NCI-H1436 (cell line): ENCODE measurements around the gene ADAD2.

Source experiments
- DNase-seq: peaks from one replicate; lab custom pipeline; 2025; lab: John Stamatoyannopoulos, UW

ADAD2 gene

GRCh38 chr16:84223456-84223855 lies 32.5 kb downstream of the ADAD2 start:
- no peak for DNase-seq

- DNase-seq, result no peak
Observed at GRCh38 chr16:84224554-84224953, 33.6 kb downstream of the ADAD2 start.

GRCh38 chr16:84225126-84225525 lies 34.2 kb downstream of the ADAD2 start:
- DNase-seq, result no peak

DNA sequence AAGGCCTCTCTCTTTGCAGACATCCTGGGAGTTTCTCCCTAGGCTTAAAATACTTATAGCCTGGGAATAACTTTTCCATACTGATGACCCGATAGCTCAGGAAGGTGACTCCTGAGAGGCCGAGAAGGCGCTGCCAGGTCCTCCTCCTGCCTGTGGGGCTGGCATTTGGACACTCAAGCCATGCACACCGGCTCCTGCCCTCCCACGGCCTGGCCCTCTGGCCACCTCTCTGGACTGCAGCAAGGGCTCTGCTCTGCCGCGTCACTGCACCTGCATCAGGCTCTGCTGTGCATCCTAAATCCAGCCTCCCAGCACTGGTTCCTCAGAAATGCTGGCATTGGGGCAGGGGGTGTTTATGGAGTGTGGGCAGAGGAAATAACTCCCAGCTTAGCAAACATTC lies 34.6 kb downstream of the ADAD2 start:
- DNase-seq, result no peak

DNA sequence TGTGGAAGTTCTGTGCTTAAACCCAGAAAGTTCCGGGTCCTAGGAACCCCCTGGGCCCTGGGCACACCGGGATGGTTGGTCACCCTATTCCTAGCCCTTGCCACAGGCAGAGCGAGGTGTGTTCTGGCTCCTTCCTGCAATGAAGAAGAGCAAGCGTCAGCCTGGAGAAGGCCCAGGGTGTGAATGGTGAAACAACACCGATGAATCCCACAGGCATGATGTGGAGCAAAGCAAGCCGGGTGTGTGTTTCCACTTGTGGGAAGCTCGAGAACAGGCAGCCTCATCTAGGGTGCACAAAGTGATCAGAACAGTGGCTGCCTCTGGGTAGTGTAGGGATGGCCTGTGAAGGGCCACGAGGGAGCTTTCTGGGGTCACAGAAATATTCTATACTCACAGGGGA lies 35.1 kb downstream of the ADAD2 start:
- DNase-seq, result no peak

DNA sequence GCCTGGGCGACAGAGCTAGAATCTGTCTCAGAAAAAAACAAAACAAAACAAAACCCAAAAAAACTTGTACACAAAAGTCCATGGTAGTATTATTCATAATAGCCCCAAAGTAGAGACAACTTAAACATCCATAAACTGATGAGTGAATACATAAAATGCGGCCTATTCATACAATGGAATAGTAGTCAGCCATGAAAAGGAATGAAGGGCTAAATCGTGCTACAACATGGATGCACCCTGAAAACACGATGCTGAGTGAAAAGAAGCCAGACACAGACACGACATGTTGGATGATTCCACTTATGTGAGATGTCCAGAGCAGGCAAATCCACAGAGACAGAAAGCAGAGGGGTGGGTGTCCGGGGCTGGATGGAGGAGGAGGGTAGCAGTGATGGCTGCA lies 36.6 kb downstream of the ADAD2 start:
- no peak for DNase-seq

- DNase-seq, result no peak
Observed at GRCh38 chr16:84228256-84228838, 37.4 kb downstream of the ADAD2 start.

GRCh38 chr16:84229471-84229870 lies 38.5 kb downstream of the ADAD2 start:
- DNase-seq, result no peak

- no peak for DNase-seq
Observed at GRCh38 chr16:84232060-84232459, 41.1 kb downstream of the ADAD2 start.

DNA sequence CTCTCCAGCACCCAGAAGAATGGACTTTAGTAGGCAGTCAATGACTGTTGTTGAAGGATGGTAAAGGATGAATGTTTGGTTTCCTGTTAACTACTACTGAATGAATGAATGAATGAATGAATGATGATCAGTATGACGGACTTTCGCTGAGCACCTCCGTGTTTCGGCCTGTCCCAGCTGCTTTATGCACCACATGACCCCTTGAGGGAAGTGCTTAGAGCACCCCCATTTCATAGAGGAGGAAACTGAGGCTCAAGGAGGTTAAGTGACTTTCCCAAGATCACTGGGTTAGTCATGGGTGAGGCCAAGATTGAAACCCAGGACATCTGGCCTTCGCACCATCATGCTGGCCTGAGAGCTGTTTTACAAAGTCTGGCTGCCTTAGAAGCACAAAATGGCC lies 42.0 kb downstream of the ADAD2 start:
- DNase-seq, result no peak

DNA sequence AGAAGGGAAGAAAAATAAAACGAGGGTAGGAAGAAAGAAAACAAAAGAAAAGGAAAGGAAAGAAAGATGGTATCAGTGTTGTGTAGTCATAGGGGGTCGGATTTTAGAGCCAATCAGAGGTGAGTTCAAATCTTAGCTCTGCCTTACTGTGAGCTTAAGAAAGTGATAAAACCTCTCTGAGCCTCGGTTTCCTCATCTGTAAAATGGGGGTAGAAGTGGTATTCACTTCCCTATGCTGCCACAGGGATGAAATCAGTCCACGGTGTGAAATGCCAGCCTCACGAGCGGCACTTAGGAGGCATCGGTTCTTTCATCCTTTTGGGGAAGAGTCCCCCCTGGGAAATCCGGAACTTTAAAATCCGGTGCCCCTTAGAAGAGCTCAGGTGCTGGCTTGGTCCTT lies 42.8 kb downstream of the ADAD2 start:
- no peak for DNase-seq

GRCh38 chr16:84234321-84235241 lies 43.6 kb downstream of the ADAD2 start:
- no peak for DNase-seq

DNA sequence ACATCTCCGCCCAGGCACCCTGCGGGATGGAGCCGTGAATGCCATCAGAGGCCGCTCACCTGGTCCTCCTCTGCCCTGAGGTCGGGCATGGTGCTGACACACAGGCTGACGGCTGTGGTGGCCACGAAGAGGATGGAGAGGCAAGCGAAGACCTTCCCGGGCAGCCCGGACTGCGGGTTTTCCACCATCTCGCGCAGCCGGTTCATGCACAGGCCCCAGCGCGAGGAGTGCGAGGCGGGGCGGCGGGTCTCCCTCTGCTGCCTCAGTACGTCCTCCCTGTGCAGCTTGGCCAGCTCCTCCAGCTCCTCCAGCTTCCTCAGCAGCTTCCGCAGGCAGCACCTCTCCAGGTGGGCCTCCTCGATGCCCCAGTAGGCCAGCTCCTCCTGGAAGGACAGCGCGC lies 45.7 kb downstream of the ADAD2 start:
- no peak for DNase-seq

DNA sequence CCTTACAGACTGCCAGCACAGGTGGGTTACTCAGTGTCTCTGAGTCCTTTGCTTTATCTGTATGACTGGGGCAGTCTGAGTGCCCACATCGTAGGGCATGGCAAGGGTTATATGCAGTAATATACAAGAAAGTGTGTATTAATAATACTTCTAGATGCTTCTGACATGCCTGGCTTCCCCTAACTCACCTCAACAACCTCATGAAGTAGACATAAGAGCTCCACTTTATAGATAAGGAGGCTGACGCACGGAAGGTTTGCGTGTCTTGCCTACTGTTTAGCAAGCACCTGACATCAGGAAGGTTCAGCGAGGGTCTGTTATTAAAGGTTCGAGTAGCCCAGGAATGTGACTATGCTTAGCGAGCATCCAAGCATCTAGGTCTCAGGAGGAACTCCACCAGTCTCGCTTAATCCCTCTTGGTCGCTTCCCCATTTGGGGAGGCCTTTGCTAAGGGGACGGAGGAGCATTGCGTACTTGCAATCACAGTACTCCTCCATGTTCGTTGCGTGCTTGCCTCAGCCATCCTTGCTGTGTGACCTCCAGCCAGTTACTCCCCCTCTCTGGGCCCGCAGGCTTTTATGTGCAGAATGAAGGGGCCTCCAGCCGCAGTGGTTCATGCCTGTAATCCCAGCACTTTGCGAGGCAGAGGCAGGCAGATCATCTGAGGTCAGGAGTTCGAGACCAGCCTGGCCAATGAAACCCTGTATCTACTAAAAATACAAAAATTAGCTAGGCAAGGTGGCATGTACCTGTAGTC lies 47.2 kb downstream of the ADAD2 start:
- no peak for DNase-seq

DNA sequence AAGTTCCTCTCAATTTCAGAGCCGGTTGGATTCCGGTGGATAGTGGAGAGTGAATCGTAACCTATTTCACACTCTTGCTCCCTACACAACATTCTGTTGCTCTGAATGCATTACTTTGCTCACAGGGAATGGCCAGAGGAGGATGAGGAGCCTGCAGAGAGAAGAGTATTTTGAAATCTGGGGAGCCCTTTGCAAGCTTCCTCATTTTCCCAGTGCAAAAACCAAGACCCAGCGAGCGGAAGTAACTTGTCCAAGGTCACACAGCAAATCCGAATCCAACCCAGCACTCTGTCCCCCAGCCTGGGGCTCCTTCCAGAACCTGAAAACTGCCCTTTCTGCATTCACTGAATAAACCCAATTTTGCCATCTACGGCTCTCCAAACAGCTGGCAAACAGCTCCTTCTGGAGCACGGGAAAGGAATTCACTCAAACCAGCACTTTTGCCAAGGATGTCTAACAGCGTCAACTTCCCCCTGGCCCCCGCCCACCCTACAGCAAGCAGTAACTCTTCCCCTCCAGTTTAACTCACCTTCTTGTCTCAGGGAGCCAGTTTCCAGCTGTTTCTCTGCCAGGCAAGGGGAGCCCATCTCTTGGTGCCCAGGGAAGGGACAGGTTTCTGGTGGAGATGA lies 48.3 kb downstream of the ADAD2 start:
- DNase-seq, result no peak

DNA sequence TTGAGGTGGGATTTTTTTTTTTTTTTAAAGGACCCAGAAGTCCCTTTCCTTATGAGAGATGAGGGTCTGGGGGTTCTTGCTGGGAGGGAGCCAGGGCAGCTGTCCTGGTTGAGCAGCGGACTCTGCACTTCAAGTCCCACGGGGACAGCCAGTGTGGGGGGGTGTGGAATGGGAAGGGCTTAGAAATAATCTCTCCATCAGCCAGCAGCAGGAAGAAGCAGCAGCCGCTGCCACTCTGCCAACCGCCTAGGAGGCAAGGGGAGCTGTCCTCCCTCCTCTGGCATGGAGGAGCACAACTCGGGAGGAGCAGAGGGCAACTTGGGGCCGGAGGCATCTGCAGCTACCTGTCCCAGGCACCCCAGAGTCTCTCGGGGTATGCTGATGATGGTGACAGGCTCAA lies 49.0 kb downstream of the ADAD2 start, which contains the start of gene KCNG4:
KCNG4 (minus strand) TSS at position 104 of the 400 bp plus-strand sequence. CDS start 2,527 bp downstream, outside the sequence.
- DNase-seq, result no peak

GRCh38 chr16:84240455-84240854 lies 49.5 kb downstream of the ADAD2 start:
- no peak for DNase-seq

DNA sequence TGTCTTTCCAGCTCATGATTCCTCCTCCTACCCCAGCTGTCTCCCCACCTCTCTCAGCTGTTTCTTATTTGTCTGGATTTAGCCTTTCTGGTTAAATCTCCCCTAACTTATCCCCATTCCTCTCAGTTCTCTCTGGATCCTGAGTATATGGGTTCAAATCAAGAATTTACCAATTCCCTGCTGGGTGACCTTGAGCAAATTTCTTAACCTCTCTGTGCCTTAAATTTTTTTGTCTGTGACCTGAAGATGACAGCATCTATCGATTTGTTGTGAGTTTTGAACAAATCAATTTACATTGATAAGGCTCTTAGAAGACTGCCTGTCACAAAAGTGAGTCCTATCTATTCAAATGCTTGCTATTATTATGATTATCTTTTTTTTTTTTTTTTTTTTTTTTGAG lies 50.8 kb downstream of the ADAD2 start:
- no peak for DNase-seq

DNA sequence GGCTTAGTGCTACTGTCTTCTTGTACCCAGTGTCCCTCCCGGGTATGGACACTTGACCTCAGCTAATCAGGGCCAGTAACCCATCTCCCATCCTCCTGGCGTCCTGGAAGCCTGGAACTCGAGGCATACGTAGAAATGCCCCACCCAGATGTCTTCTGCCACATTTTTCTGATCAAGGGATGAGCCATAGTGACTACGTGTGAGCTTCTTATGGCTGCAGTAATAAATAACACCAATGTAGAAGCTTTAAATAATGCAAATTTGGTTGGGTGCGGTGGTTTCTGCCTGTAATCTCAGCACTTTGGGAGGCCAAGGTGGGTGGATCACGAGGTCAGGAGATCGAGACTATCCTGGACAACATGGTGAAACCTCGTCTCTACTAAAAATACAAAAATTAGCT lies 51.9 kb downstream of the ADAD2 start:
- DNase-seq, result no peak

DNA sequence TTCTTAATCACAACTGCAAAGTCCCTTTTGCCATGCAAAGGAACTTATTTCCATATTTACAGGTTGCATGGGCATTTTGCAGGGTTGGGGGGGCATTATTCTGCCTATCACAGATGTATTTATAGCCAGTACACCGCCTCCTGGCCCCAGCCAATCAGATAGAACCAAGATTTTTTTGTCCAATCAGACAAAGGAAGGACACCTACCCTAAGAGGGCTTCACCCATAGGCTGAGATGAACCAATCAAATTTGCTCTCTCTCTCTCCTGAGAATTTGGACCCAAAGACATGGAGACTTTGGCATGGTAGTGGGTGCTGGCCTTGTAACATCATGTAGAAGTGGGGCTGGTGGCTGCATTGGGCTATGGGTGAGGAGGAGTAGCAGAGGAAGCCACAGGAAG lies 52.8 kb downstream of the ADAD2 start:
- DNase-seq, result no peak

- no peak for DNase-seq
Observed at GRCh38 chr16:84244728-84245127, 53.8 kb downstream of the ADAD2 start.

DNA sequence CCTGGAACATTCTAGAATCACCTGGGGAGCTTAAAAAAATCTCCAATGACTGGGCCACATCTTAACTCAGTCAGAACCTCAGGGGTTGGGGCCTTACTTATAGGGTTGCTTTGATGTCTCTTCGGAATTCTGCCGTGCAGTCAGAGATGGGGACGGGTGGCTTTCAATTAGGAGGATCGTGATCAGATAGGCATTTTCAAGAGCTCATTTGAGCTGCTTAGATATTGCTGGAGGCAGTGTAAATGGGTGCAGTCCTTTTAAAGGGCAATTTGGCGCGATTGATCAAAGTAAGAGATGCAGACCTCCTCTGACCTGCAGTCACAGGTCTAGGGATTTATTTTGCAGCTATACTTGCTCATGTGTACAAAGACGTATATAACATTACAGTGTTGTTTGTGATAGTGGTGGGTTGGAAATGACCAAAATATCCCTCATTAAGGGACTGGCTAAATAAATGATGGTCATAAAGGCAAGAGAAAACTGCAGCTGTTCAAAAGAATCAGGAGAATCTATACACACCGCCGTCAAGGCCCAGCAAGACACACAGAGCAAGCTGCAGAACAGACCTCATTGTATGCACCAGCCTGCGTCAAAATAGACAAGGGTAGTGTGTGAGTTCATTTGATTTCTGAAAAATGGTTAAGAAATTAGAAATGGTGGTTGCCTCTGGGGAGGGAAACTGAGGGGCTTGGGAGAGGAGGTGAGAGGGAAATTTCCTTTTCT lies 55.2 kb downstream of the ADAD2 start:
- no peak for DNase-seq
